HG02938 (cell line): ENCODE data around the gene CRTAC1.

Experiments
- ATAC-seq: cut with Tn5 transposase; IDR thresholded peaks from one replicate; pipeline ENCODE4 v1.9.1; 2021; ENCODE audit warnings: mild to moderate bottlenecking, moderate library complexity; ENCODE audit not compliant: unreplicated experiment

Gene CRTAC1

GRCh38 chr10:98030093-98030821 lies at the start of gene CRTAC1:
Gene CRTAC1 (minus strand): TSS chr10:98030621. CDS start chr10:98030472, 149 bp downstream.
- ATAC-seq: no peak

GRCh38 chr10:98078774-98079173 lies 48.4 kb upstream of the CRTAC1 start:
- ATAC-seq: no peak

GRCh38 chr10:98077223-98077622 lies 46.8 kb upstream of the CRTAC1 start:
- ATAC-seq: no peak

GRCh38 chr10:98076086-98076485 lies 45.7 kb upstream of the CRTAC1 start:
- ATAC-seq: no peak

GRCh38 chr10:98074315-98074911 lies 44.0 kb upstream of the CRTAC1 start:
- no peak for ATAC-seq

GRCh38 chr10:98067165-98067564 lies 36.7 kb upstream of the CRTAC1 start:
- ATAC-seq: no peak

GRCh38 chr10:98063740-98064027 lies 33.3 kb upstream of the CRTAC1 start:
- no peak for ATAC-seq

- ATAC-seq: no peak
Measured at GRCh38 chr10:98062424-98062823, 32.0 kb upstream of the CRTAC1 start.

GRCh38 chr10:98060079-98060478 lies 29.7 kb upstream of the CRTAC1 start:
- ATAC-seq: no peak

GRCh38 chr10:98058295-98058694 lies 27.9 kb upstream of the CRTAC1 start:
- ATAC-seq: no peak

GRCh38 chr10:98055841-98056516 lies 25.6 kb upstream of the CRTAC1 start:
- peak; percentile 67 for ATAC-seq

- no peak for ATAC-seq
Measured at GRCh38 chr10:98047009-98047741, 16.8 kb upstream of the CRTAC1 start.

GRCh38 chr10:98045785-98046389 lies 15.5 kb upstream of the CRTAC1 start:
- peak; percentile 85 for ATAC-seq

GRCh38 chr10:98041352-98042043 lies 11.1 kb upstream of the CRTAC1 start:
- no peak for ATAC-seq

GRCh38 chr10:98039690-98040381 lies 9.4 kb upstream of the CRTAC1 start:
- no peak for ATAC-seq

GRCh38 chr10:98038288-98038687 lies 7.9 kb upstream of the CRTAC1 start:
- ATAC-seq: no peak

- ATAC-seq: no peak
Measured at GRCh38 chr10:98035599-98035998, 5.2 kb upstream of the CRTAC1 start.

GRCh38 chr10:98033515-98033914 lies 3.1 kb upstream of the CRTAC1 start:
- no peak for ATAC-seq

- ATAC-seq: no peak
Measured at GRCh38 chr10:98031440-98031839, 1.0 kb upstream of the CRTAC1 start.

GRCh38 chr10:98030991-98031431 lies 590 bp upstream of the CRTAC1 start:
- no peak for ATAC-seq
